A549 (cell line): ENCODE measurements around the gene CS. TPM values are rescaled to one million over a fixed set of nuclear protein-coding genes. Genes with fewer than 3 reads are reported as not detected.
A peak's percentile ranks its signal among the peaks of the same experiment; 100 is the strongest.

ENCODE experiments used
- ATAC-seq, 2 experiments: fragments of 200-7000 bp in 1 of 2; fragments of >200 bp in 1 of 2; cut with Nextera tagmentation in 1 of 2; cut with Tn5 transposase in 1 of 2; 3 replicates each; pipeline versions ENCODE4 v1.8.0 to v1.9.1; 2018 to 2020; ENCODE audit warnings: mild to moderate bottlenecking in 1 of 2, moderate library complexity in 1 of 2
- CTCF ChIA-PET: fragments of 300-600 bp; sonication (Branson Sonifier 250); formaldehyde crosslinking; extraction: SDS; loops from one replicate; lab custom pipeline; 2021; ENCODE audit warnings: antibody characterized with exemption, inconsistent platforms; lab: Yijun Ruan, JAX
- POLR2A ChIA-PET: fragments of 350-600 bp; formaldehyde crosslinking; extraction: SDS; loops from one replicate; lab custom pipeline; 2021; ENCODE audit warnings: antibody characterized with exemption, inconsistent platforms; lab: Yijun Ruan, JAX
- DNase-seq, 2 experiments: peaks; one replicate each; pipeline versions ENCODE4 v3.0.0 to v3.0.0-alpha.2; 2011 to 2016; ENCODE audit warnings: low read depth in 1 of 2, low spot score in 1 of 2
- FAIRE-seq: peaks from 2 replicates; lab custom pipeline; 2011; peaks lifted over from hg19 to GRCh38; lab: Jason Lieb, UNC
- H3K27ac ChIP-seq, 2 experiments: fragments of >200 bp; sonication (Bioruptor Twin); formaldehyde crosslinking; 3 replicates each; pipeline ENCODE4 v1.5.1; 2016 to 2017
- H3K4me1 ChIP-seq: fragments of >200 bp; sonication (Bioruptor Twin); formaldehyde crosslinking; 3 replicates; pipeline ENCODE4 v1.6.1; 2016
- H3K4me2 ChIP-seq: fragments of >200 bp; sonication (Bioruptor Twin); formaldehyde crosslinking; 3 replicates; pipeline ENCODE4 v1.6.1; 2016
- H3K4me3 ChIP-seq: fragments of >200 bp; sonication (Bioruptor Twin); formaldehyde crosslinking; 3 replicates; pipeline ENCODE4 v1.5.1; 2016
- H3K9me3 ChIP-seq: fragments of >200 bp; sonication (Bioruptor Twin); formaldehyde crosslinking; 3 replicates; pipeline ENCODE4 v1.6.1; 2016
- BHLHE40 ChIP-seq: IDR thresholded peaks from 2 replicates; pipeline ENCODE4 v1.6.1; 2012; ENCODE audit warnings: low read depth, low read length, inconsistent platforms
- EHMT2 ChIP-seq: fragments of 200-600 bp; sonication (generic); IDR thresholded peaks from 2 replicates; pipeline ENCODE4 v1.6.1; 2016; ENCODE audit warnings: antibody characterized with exemption, low read depth, mild to moderate bottlenecking, moderate library complexity
- FOSB ChIP-seq: fragments of 250-450 bp; sonication (Bioruptor Pico); IDR thresholded peaks from 2 replicates; pipeline ENCODE4 v1.5.0; 2020; ENCODE audit warnings: mild to moderate bottlenecking, moderate library complexity
- GATA3 ChIP-seq: IDR thresholded peaks from 2 replicates; pipeline ENCODE4 v1.6.1; 2012; ENCODE audit warnings: borderline replicate concordance
- JUN ChIP-seq, 2 experiments: fragments of >200 bp; sonication (Bioruptor Twin); formaldehyde crosslinking; IDR thresholded peaks; 2 replicates in 1 of 2; 3 replicates in 1 of 2; pipeline ENCODE4 v1.6.1; 2016 to 2017
- KDM1A ChIP-seq: fragments of 200-600 bp; sonication (generic); IDR thresholded peaks from 2 replicates; pipeline ENCODE4 v1.6.1; 2016; ENCODE audit warnings: low read depth, mild to moderate bottlenecking
- KDM5A ChIP-seq: fragments of 200-600 bp; sonication (generic); IDR thresholded peaks from 2 replicates; pipeline ENCODE4 v1.6.1; 2016; ENCODE audit warnings: antibody characterized with exemption, mild to moderate bottlenecking
- MAZ ChIP-seq: fragments of 150-350 bp; IDR thresholded peaks from 2 replicates; pipeline ENCODE4 v1.6.1; 2014; ENCODE audit warnings: antibody characterized with exemption, low read depth, low read length, borderline replicate concordance
- MYC ChIP-seq: IDR thresholded peaks from 2 replicates; pipeline ENCODE4 v1.6.1; 2012; ENCODE audit warnings: mild to moderate bottlenecking, inconsistent platforms, low read length, improper control_type of control experiment, borderline replicate concordance
- PHF8 ChIP-seq: fragments of 200-600 bp; sonication (generic); IDR thresholded peaks from 2 replicates; pipeline ENCODE4 v1.6.1; 2016; ENCODE audit warnings: low read depth, mild to moderate bottlenecking, antibody characterized with exemption, moderate library complexity, borderline replicate concordance
- POLR2A ChIP-seq: IDR thresholded peaks from 2 replicates; pipeline ENCODE4 v1.6.1; 2012; ENCODE audit warnings: mild to moderate bottlenecking, low read length
- RAD21 ChIP-seq, 2 experiments: fragments of >200 bp in 1 of 2; sonication (Bioruptor Twin) in 1 of 2; formaldehyde crosslinking in 1 of 2; IDR thresholded peaks in 1 of 2; conservative IDR thresholded peaks in 1 of 2; 2 replicates in 1 of 2; 3 replicates in 1 of 2; pipeline ENCODE4 v1.6.1; 2012 to 2018; ENCODE audit warnings: inconsistent platforms in 1 of 2
- RARB ChIP-seq: fragments of 250-450 bp; sonication (Bioruptor Pico); IDR thresholded peaks from 2 replicates; pipeline ENCODE4 v1.8.0; 2021; ENCODE audit warnings: mild to moderate bottlenecking, moderate library complexity
- RCOR1 ChIP-seq: fragments of 150-350 bp; IDR thresholded peaks from 2 replicates; pipeline ENCODE4 v1.6.1; 2014; ENCODE audit warnings: antibody characterized with exemption, low read length, low read depth
- RFX5 ChIP-seq: fragments of 450-650 bp; IDR thresholded peaks from 2 replicates; pipeline ENCODE4 v1.7.1; 2014; ENCODE audit warnings: antibody characterized with exemption, mild to moderate bottlenecking, moderate library complexity
- SMC3 ChIP-seq: fragments of >200 bp; sonication (Bioruptor Twin); formaldehyde crosslinking; IDR thresholded peaks from 3 replicates; pipeline ENCODE4 v1.6.1; 2018; ENCODE audit warnings: inconsistent platforms
- ZC3H11A ChIP-seq: fragments of 450-650 bp; IDR thresholded peaks from 2 replicates; pipeline ENCODE4 v1.6.1; 2014; ENCODE audit warnings: antibody characterized with exemption, mild to moderate bottlenecking
- WGBS: methylation state at CpG from one replicate; pipeline ENCODE4 v1.1.6; 2017; ENCODE audit errors: missing lambda C conversion rate; 5-methylcytosine and 5-hydroxymethylcytosine counted together
- polyA minus RNA-seq: library from RNA; depleted of rRNA, polyadenylated mRNA; stranded (reverse); fragments of >200 nt; gene quantifications from 2 replicates; pipeline ENCODE4 v1.2.3, GENCODE V29; 2011; rRNA and poly(A)+ RNA removed
- polyA plus RNA-seq, 4 experiments: library from polyadenylated mRNA; depleted of rRNA in 3 of 4; stranded (reverse); fragments of >200 nt; fragmentation: RNase III in 1 of 4; extraction: RNeasy Plus Mini Kit Qiagen cat#74134 plus additional on column Dnase treatment in 1 of 4; gene quantifications; 2 replicates in 3 of 4; 3 replicates in 1 of 4; pipeline ENCODE4 v1.2.3, GENCODE V29; 2011 to 2017
- TF ChIP-seq, protein P1 (sequence below): IDR thresholded peaks from 2 replicates; pipeline ENCODE4 v1.6.1; 2012
- TF ChIP-seq, protein P2 (sequence below): IDR thresholded peaks from 2 replicates; pipeline ENCODE4 v1.6.1; 2012
- TF ChIP-seq, protein P3 (sequence below): fragments of 150-350 bp; IDR thresholded peaks from 2 replicates; pipeline ENCODE4 v1.6.1; 2014; ENCODE audit warnings: low read depth, mild to moderate bottlenecking, low read length
- TF ChIP-seq, protein P4 (sequence below): IDR thresholded peaks from 2 replicates; pipeline ENCODE4 v1.6.1; 2012; ENCODE audit warnings: low read depth, borderline replicate concordance
- TF ChIP-seq, protein P5 (sequence below): fragments of >200 bp; sonication (Bioruptor Twin); formaldehyde crosslinking; IDR thresholded peaks from 3 replicates; pipeline ENCODE4 v1.6.1; 2016
- TF ChIP-seq, protein P6 (sequence below): fragments of 250-450 bp; sonication (Bioruptor Pico); IDR thresholded peaks from 2 replicates; pipeline ENCODE4 v1.5.0; 2021; ENCODE audit warnings: mild to moderate bottlenecking, moderate library complexity, borderline replicate concordance

The CS gene
- 223 and 263 TPM in 2 replicates for polyA plus RNA-seq (2011; rRNA removed)
- polyA plus RNA-seq (2012; cell fraction: cytosol; rRNA removed), result 115 and 147 TPM in 2 replicates
- 122 and 179 TPM in 2 replicates for polyA plus RNA-seq (2012; cell fraction: nucleus; rRNA removed)
- 143 to 151 TPM (median 146 TPM) in 3 replicates for polyA plus RNA-seq (2017; fragmentation: RNase III; extraction: RNeasy Plus Mini Kit Qiagen cat#74134 plus additional on column Dnase treatment)
- 312 and 313 TPM in 2 replicates for polyA minus RNA-seq

DNA sequence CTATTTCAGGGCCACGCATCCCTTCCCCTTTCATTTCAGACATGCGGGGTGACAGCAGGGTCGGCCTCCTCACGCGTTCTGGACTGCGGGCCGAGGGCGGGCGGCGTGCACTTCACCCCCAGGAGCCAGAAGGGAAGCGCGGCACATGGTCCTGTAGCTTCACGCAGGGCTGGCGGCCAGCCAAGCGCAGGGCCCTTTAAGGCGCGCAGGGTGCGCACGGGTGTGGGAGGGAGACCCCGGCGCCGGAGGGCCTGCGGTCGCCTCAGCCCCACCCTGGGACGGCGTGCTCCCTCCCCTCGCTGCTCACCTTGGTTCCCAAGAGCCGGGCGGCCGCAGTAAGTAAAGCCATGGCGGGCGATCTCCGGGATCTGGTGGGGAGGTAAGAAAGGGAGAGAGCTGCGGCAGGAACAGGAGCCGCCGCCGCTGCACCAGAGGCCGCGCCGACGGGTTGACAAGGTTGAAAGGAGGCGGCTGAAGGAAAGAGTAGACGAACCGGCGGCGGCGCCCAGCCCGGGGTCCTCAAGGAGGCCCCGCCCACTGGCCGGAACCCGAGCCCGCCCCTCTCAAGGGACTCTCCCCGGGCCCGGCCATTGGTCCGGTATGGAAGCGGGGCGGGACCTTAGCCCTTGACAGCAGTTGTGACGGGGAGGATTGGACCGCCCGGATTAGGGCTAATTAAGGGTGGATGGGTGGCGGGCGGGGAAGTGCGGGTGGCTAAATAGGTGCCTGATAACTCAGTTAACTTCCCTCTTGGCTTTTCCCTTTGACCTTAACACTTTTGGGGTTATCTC, at the start of gene CS:
Gene CS, minus strand, starts transcription at position 478 of the 791 bp plus-strand sequence. Its CDS starts 129 bp downstream, at position 349.
- TF ChIP-seq KDM5A (no peak), FOSB (CRISPR knock-in tag) (no peak), KDM1A (no peak), MAZ (no peak), RAD21 (conservative IDR thresholded peaks at IDR 0.05 in 1 of 2, IDR thresholded peaks at IDR 0.05 in 1 of 2) (no peak), RCOR1 (no peak), EHMT2 (no peak), RFX5 (no peak), MYC (0 out of 2 replicates have a peak, but pooled peaks have one; percentile 52), SMC3 (no peak), JUN (IDR thresholded peaks at IDR 0.05) (peak; percentile 68 to 77; a peak in 3 of 5 replicates), BHLHE40 (no peak), GATA3 (no peak), ZC3H11A (no peak), PHF8 (0 out of 2 replicates have a peak, but pooled peaks have one; percentile 43), POLR2A (peak; percentile 42), RARB (CRISPR knock-in tag) (no peak)
- TF ChIP-seq, protein P1, sequence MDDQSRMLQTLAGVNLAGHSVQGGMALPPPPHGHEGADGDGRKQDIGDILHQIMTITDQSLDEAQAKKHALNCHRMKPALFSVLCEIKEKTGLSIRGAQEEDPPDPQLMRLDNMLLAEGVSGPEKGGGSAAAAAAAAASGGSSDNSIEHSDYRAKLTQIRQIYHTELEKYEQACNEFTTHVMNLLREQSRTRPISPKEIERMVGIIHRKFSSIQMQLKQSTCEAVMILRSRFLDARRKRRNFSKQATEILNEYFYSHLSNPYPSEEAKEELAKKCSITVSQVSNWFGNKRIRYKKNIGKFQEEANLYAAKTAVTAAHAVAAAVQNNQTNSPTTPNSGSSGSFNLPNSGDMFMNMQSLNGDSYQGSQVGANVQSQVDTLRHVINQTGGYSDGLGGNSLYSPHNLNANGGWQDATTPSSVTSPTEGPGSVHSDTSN, result peak; percentile 45; the same call in 1 of the 2 replicates
- TF ChIP-seq, protein P2, sequence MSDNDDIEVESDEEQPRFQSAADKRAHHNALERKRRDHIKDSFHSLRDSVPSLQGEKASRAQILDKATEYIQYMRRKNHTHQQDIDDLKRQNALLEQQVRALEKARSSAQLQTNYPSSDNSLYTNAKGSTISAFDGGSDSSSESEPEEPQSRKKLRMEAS, result peak; percentile 96
- TF ChIP-seq, protein P3, sequence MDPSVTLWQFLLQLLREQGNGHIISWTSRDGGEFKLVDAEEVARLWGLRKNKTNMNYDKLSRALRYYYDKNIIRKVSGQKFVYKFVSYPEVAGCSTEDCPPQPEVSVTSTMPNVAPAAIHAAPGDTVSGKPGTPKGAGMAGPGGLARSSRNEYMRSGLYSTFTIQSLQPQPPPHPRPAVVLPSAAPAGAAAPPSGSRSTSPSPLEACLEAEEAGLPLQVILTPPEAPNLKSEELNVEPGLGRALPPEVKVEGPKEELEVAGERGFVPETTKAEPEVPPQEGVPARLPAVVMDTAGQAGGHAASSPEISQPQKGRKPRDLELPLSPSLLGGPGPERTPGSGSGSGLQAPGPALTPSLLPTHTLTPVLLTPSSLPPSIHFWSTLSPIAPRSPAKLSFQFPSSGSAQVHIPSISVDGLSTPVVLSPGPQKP, result no peak
- TF ChIP-seq, protein P4, sequence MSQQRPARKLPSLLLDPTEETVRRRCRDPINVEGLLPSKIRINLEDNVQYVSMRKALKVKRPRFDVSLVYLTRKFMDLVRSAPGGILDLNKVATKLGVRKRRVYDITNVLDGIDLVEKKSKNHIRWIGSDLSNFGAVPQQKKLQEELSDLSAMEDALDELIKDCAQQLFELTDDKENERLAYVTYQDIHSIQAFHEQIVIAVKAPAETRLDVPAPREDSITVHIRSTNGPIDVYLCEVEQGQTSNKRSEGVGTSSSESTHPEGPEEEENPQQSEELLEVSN, result peak; percentile 53
- TF ChIP-seq, protein P5, sequence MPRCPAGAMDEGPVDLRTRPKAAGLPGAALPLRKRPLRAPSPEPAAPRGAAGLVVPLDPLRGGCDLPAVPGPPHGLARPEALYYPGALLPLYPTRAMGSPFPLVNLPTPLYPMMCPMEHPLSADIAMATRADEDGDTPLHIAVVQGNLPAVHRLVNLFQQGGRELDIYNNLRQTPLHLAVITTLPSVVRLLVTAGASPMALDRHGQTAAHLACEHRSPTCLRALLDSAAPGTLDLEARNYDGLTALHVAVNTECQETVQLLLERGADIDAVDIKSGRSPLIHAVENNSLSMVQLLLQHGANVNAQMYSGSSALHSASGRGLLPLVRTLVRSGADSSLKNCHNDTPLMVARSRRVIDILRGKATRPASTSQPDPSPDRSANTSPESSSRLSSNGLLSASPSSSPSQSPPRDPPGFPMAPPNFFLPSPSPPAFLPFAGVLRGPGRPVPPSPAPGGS, result peak; percentile 73; the same call in 2 of the 3 replicates
- TF ChIP-seq, protein P6, sequence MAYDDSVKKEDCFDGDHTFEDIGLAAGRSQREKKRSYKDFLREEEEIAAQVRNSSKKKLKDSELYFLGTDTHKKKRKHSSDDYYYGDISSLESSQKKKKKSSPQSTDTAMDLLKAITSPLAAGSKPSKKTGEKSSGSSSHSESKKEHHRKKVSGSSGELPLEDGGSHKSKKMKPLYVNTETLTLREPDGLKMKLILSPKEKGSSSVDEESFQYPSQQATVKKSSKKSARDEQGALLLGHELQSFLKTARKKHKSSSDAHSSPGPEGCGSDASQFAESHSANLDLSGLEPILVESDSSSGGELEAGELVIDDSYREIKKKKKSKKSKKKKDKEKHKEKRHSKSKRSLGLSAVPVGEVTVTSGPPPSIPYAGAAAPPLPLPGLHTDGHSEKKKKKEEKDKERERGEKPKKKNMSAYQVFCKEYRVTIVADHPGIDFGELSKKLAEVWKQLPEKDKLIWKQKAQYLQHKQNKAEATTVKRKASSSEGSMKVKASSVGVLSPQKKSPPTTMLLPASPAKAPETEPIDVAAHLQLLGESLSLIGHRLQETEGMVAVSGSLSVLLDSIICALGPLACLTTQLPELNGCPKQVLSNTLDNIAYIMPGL (CRISPR knock-in tag), result no peak
- H3K27ac ChIP-seq, result peak within 1 kb of the TSS; percentile 90 to 91
- ATAC-seq, result peak; percentile 94 to 97
- peak within 1 kb of the TSS; percentile 69 for H3K4me3 ChIP-seq
- no peaks in the 10 kb centered on the region for H3K9me3 ChIP-seq
- WGBS, result under 1% methylated on average over 34 of the region's 63 CpGs
- peak within 1 kb of the TSS; percentile 78 for H3K4me2 ChIP-seq
- H3K4me1 ChIP-seq, result peaks cover 23% of the 10 kb centered on the region; the same call in 2 of the 3 replicates
- ChIA-PET POLR2A (interaction anchor here (0.6 to 2.9 kb wide), 6 partner anchors 8 to 124 kb away, joined by 3 to 11 read pairs (median 3); partner anchors contain the start of genes ANKRD52, CNPY2 and RNF41), CTCF (interaction anchor here (0.9 to 3.5 kb wide), 6 partner anchors 32 to 110 kb away, joined by 3 to 13 read pairs (median 4); partner anchors contain the start of genes ANKRD52, COQ10A and SMARCC2)
- DNase-seq, result peak; percentile 94 to 98
- FAIRE-seq, result no peak
